ENCODE measurements around the gene RNF44. TPM values are rescaled to one million over a fixed set of nuclear protein-coding genes. Genes with fewer than 3 reads are reported as not detected.

The RNF44 gene
- total RNA-seq, 3 donors from 2014 or later = 6.9 to 17.1 (median 15.4) TPM

DNA sequence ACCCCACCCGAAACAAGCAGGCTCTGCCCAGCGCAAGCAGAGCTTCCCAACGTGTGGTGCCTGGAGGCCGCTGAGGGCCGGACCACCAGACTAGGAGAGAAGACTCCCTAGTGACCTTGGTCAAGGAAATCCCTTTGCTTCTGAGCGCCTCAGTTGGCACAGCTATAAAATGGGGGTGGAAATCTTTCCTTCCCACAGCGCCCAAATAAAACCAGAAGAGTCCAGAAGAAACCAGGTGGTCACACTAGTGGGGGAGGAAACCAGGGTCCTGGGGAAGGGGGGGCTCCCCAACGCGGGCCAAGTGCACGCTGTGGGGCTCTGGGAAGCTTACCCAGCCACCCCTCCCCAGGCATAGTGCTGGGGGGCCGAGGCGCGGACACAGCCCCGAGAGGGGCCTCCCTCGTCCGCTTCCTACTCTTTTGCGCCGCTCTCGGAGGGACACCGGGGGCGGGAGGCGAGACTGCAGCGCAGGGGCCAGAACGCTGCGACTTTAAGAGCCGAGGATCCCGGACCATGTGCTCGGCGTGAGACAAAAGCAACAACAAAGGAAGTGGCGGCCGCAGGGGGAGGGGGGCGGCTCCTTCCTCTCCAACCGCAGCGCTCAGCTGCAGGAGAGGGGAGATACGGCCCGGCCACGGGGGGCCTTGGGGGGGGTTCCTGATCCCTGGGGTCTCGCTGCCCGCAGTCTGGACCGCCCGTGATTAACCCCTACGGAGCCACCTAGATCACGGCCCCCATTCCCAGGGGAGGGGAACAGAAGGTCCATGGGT lies 885 bp downstream of the RNF44 start:
- Histone ChIP-seq H3K4me1 (peaks cover 11 to 23% of the 10 kb centered on the region in 2 donors), H3K27ac (peak overlapping the region; percentile 98), H3K9me3 (no peaks in the 10 kb centered on the region), H3K4me3 (peak overlapping the region; percentile 62 to 92 (median 78)), H3K27me3 (no peaks in the 10 kb centered on the region), H3K36me3 (no peaks in the 10 kb centered on the region)
- peak; percentile 59 to 74 for DNase-seq (ENCODE audit: low spot score in 2 of 2)
- intact Hi-C loops (cut with DNase I; ENCODE audit: low total_unique reads) = no loop called here
- TF ChIP-seq, protein P1, sequence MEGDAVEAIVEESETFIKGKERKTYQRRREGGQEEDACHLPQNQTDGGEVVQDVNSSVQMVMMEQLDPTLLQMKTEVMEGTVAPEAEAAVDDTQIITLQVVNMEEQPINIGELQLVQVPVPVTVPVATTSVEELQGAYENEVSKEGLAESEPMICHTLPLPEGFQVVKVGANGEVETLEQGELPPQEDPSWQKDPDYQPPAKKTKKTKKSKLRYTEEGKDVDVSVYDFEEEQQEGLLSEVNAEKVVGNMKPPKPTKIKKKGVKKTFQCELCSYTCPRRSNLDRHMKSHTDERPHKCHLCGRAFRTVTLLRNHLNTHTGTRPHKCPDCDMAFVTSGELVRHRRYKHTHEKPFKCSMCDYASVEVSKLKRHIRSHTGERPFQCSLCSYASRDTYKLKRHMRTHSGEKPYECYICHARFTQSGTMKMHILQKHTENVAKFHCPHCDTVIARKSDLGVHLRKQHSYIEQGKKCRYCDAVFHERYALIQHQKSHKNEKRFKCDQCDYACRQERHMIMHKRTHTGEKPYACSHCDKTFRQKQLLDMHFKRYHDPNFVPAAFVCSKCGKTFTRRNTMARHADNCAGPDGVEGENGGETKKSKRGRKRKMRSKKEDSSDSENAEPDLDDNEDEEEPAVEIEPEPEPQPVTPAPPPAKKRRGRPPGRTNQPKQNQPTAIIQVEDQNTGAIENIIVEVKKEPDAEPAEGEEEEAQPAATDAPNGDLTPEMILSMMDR (IDR thresholded peaks at IDR 0.05) = no peak
- TF ChIP-seq POLR2AphosphoS5 (IDR thresholded peaks at IDR 0.05) = peak in 1 of 3 donors; percentile 43
- no peak for TF ChIP-seq POLR2A (IDR thresholded peaks at IDR 0.05)

DNA sequence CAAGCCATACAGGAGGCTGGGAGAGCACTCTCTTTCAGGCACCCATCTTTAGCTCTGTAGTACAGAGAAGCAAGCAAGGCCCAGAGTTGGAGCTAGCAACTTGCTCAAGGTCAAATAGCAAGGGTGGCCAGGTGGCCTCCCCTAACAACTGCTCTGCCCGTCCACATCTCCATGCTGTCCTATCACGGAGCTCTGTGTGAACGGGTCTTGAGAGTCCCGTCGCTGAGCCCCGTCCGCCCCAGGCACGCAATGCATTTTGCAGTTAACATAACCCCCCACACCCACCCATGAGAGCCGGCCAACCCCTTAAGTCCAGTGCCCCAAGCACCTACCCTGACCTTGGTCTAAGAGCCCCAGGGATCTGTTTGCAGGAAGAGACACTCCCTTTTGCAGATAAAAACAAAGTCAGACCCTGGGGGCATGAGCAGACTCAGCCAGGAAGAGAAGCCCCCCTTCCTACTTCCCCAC lies 1.5 kb downstream of the RNF44 start:
- no peaks in the 10 kb centered on the region for H3K36me3 ChIP-seq
- TF ChIP-seq POLR2A (IDR thresholded peaks at IDR 0.05) (no peak), POLR2AphosphoS5 (IDR thresholded peaks at IDR 0.05) (no peak)
- TF ChIP-seq, protein P1 (IDR thresholded peaks at IDR 0.05) = no peak
- H3K27me3 ChIP-seq = no peaks in the 10 kb centered on the region
- peaks cover 11 to 23% of the 10 kb centered on the region in 2 donors for H3K4me1 ChIP-seq
- H3K4me3 ChIP-seq = peak overlapping the region; percentile 62 to 92 (median 78)
- intact Hi-C loops (cut with DNase I; ENCODE audit: low total_unique reads) = no loop called here
- no peaks in the 10 kb centered on the region for H3K9me3 ChIP-seq
- peak overlapping the region; percentile 98 for H3K27ac ChIP-seq
- no peak for DNase-seq (ENCODE audit: low spot score in 2 of 2)

DNA sequence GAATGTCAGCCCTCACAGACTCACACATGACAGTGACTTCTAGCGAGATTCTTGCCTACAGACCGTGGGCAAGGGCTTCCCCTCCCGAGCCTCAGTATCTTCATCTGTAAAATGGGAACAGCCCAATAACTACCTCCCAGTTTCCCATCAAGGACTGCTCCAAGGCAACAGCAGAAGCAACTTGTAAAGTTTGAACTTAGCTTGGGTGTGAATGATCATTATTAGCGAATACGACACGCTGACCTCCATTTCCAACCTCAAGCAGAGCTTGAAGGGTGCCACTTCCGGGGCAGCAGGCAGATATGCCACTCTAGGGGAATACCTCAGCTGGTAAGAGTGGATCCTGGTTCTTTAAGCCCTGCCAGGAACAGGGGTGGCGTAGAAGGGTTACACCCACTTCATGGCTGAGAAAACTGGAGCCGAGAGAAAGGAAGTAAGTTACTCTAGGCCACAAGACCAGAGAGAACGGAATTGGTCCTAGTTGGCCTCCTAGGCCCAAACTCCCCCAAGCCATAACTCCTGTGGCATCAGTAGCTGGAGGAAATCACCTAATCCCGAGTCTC lies 2.0 kb downstream of the RNF44 start:
- DNase-seq (ENCODE audit: low spot score in 2 of 2) = no peak
- TF ChIP-seq POLR2A (IDR thresholded peaks at IDR 0.05) (no peak), POLR2AphosphoS5 (IDR thresholded peaks at IDR 0.05) (peak in 1 of 3 donors; percentile 8)
- Histone ChIP-seq H3K9me3 (no peaks in the 10 kb centered on the region), H3K36me3 (no peaks in the 10 kb centered on the region), H3K4me1 (peaks cover 11 to 23% of the 10 kb centered on the region in 2 donors), H3K4me3 (peak overlapping the region; percentile 62 to 92 (median 78)), H3K27me3 (no peaks in the 10 kb centered on the region), H3K27ac (peak overlapping the region; percentile 98)
- intact Hi-C loops (cut with DNase I; ENCODE audit: low total_unique reads) = no loop called here

DNA sequence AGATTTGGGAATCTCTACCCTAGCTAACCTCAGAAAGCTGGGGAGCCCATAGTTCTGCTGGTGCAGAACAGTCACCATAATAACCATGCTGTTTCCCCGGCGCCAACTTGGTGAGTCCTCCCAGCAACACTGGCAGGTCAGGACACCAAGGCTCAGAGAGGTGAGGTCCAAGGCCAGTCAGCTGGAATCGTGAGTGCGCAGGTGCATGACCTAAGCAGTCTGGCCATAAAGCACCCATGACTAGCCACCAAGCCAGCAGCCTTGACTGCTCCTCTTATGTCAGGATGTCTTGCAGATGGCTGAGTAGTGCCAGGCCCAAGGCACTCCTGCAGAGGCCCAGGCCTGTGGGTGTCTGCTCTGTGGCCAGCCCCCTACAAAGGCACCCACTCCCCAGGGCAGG lies 2.6 kb downstream of the RNF44 start:
- H3K36me3 ChIP-seq = no peaks in the 10 kb centered on the region
- TF ChIP-seq POLR2A (IDR thresholded peaks at IDR 0.05) = no peak
- TF ChIP-seq, protein P1 (IDR thresholded peaks at IDR 0.05) = no peak
- TF ChIP-seq POLR2AphosphoS5 (IDR thresholded peaks at IDR 0.05) = no peak
- DNase-seq (ENCODE audit: low spot score in 2 of 2) = no peak
- no peaks in the 10 kb centered on the region for H3K27me3 ChIP-seq
- intact Hi-C loops (cut with DNase I; ENCODE audit: low total_unique reads) = no loop called here
- H3K4me1 ChIP-seq = peaks cover 11 to 23% of the 10 kb centered on the region in 2 donors
- H3K4me3 ChIP-seq = peak overlapping the region in 1 of 3 donors; percentile 78
- H3K27ac ChIP-seq = peak overlapping the region; percentile 98
- H3K9me3 ChIP-seq = no peaks in the 10 kb centered on the region

DNA sequence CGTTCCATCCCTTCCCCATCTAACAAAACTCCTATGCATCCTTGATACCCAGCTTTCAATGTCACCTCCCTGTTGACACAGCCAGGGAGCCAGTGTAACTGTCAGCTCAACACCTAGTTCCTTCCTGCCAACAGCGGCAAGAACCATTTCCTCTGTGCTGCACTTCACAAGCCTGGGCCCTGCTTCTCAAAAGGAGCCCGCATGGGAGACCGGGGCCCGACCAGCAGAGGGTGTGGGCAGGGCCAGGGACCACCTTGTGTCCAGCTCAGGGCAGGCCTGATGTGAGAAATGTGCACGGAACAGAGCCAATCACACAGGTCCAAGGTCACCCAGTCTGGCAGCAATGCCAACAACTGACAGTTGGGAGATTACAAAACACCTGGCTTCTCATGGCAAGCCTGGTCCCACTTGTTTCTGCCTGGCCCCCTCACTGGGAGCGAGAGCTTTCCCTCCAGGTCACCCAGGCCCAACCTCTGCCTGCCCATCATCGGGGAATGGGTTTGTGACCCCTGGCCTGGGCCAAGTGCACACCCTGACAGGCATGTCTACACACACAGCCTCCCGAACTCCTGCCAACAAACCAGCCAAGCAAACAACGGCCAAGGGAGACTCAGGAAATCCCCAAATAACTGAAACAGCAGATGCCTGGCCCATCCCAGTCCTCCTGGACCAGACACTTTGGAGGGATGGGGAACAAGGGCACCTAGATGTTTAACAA lies 3.1 kb downstream of the RNF44 start:
- peaks cover 4% of the 10 kb centered on the region for H3K36me3 ChIP-seq
- TF ChIP-seq POLR2AphosphoS5 (IDR thresholded peaks at IDR 0.05) (no peak), POLR2A (IDR thresholded peaks at IDR 0.05) (no peak)
- TF ChIP-seq, protein P1 (IDR thresholded peaks at IDR 0.05) = no peak
- no peaks in the 10 kb centered on the region for H3K9me3 ChIP-seq
- peaks cover 11 to 23% of the 10 kb centered on the region in 2 donors for H3K4me1 ChIP-seq
- peak overlapping the region; percentile 98 for H3K27ac ChIP-seq
- no peak for DNase-seq (ENCODE audit: low spot score in 2 of 2)
- H3K4me3 ChIP-seq = peak overlapping the region in 2 of 3 donors; percentile 20 to 78
- intact Hi-C loops (cut with DNase I; ENCODE audit: low total_unique reads) = no loop called here
- H3K27me3 ChIP-seq = no peaks in the 10 kb centered on the region
